Kidney (tissue), 14 donors: ENCODE data around the gene BSG. TPM values are rescaled to one million over a fixed set of nuclear protein-coding genes. Genes with fewer than 3 reads are reported as not detected.

Experiments used
- DNase-seq, 5 donors: peaks; one replicate each; pipeline ENCODE4 v3.0.0-alpha.2; 2013 to 2020
- FAIRE-seq: peaks from 2 replicates; lab custom pipeline; 2012; peaks lifted over from hg19 to GRCh38; lab: Jason Lieb, UNC
- H3K27ac ChIP-seq, 2 donors: one replicate each; pipeline ENCODE4 v1.7.0; 2013; ENCODE audit warnings: low read depth in 2 of 2, low read length in 2 of 2, inconsistent platforms in 1 of 2
- H3K27me3 ChIP-seq: one replicate; pipeline ENCODE4 v1.7.1; 2013; ENCODE audit warnings: low read length, inconsistent platforms; ENCODE audit not compliant: control insufficient read depth, insufficient read depth
- H3K36me3 ChIP-seq, 3 donors: one replicate each; pipeline versions ENCODE4 v1.7.0 to v1.7.1; 2013; ENCODE audit warnings: low read length in 3 of 3, control low read depth in 1 of 3, inconsistent platforms in 1 of 3; ENCODE audit not compliant: insufficient read depth in 3 of 3, control insufficient read depth in 2 of 3
- H3K4me1 ChIP-seq, 3 donors: one replicate each; pipeline versions ENCODE4 v1.7.0 to v1.7.1; 2013; ENCODE audit warnings: low read length in 3 of 3, inconsistent platforms in 1 of 3, low read depth in 1 of 3; ENCODE audit not compliant: control insufficient read depth in 2 of 3, insufficient read depth in 2 of 3
- H3K4me3 ChIP-seq, 3 donors: one replicate each; pipeline versions ENCODE4 v1.7.0 to v1.8.1; 2013; ENCODE audit warnings: low read length in 3 of 3, control low read depth in 1 of 3, inconsistent platforms in 1 of 3
- H3K9ac ChIP-seq, 3 donors: one replicate each; pipeline versions ENCODE4 v1.7.0 to v1.7.1; 2013; ENCODE audit warnings: low read length in 3 of 3, control low read depth in 1 of 3, inconsistent platforms in 1 of 3
- H3K9me3 ChIP-seq, 3 donors: one replicate each; pipeline versions ENCODE4 v1.7.0 to v1.7.1; 2013; ENCODE audit warnings: low read length in 3 of 3, control low read depth in 1 of 3, inconsistent platforms in 1 of 3; ENCODE audit not compliant: control insufficient read depth in 2 of 3, insufficient read depth in 1 of 3
- CTCF ChIP-seq: IDR thresholded peaks from 3 replicates; pipeline ENCODE4 v1.5.1; 2012; ENCODE audit warnings: mild to moderate bottlenecking, moderate library complexity, borderline replicate concordance; ENCODE audit not compliant: insufficient read depth; ENCODE audit errors: extremely low read depth
- intact Hi-C: fragments of 100-400 bp; cut with DNase I; formaldehyde crosslinking; loops from one replicate; pipeline ENCODE4 v1.11.1; 2022
- polyA plus RNA-seq: library from polyadenylated mRNA; stranded (reverse); fragments of 350-450 nt; fragmentation: Illumina TruSeq; extraction: RNeasy Lipid Tissue Mini Kit (QIAGEN cat#74804); gene quantifications from one replicate; pipeline ENCODE4 v1.2.3, GENCODE V29; 2014; ENCODE audit warnings: low read depth, low replicate concordance; ENCODE audit not compliant: insufficient read depth
- total RNA-seq: library from RNA; stranded (reverse); fragmentation: NEBNext Ultra II Directional; extraction: Animal tissue kit (Norgen Biotek cat#: 25700); gene quantifications from one replicate; pipeline ENCODE4 v1.2.1, GENCODE V29; 2021
- donor health status: control.
- donor health status: control.
- donor health status: control.
- donor health status: control.
- donor health status: control.
- donor health status: DM: yes; HTN: yes; CAD: no.
- donor health status: Normal renal cell carcinoma (clear cell type).

The BSG gene
- total and polyA plus RNA-seq, 2 donors from 2014 or later = 554 to 984 TPM

DNA sequence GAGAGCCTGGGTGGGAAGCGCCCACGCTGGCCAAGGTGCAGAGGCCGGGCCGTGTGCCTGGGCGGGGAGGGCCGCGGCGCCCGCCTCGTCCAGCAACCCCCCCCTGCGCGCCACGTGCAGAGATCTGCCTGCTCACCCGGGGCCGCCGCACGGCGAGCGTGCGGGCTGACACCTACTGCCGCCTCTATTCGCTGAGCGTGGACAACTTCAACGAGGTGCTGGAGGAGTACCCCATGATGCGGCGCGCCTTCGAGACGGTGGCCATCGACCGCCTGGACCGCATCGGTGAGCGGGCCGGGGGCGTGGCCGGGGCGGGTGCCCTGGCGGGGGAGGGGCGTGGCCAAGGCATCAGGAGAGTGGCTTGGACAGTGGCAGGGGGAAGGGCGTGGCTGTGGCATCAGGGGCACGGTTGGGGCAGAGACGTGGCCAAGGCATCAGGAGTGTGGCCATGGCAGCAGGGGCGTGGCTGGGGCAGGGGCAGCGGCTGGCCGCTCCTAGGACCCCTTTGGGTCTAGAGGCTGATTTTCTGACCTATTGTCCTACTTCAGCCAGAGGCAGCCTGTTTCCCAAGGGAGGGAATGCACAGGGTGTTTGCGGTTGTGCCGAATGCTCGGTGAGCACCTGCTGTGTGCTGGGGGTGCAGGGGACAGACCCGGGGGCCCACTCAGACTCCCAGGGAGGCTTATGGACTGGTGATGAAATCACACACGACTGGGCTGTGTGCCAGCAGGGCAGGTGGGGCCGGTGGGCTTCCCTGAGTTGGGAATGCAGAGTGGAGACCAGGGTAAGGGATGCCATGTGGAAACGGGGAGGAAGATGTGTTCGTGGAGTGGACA, 41.6 kb downstream of the BSG start:
- FAIRE-seq (no peak), DNase-seq (no peak)
- H3K4me1 ChIP-seq = no peaks in the 10 kb centered on the region
- no peaks in the 10 kb centered on the region for H3K36me3 ChIP-seq
- no peak for TF ChIP-seq CTCF
- no peak overlapping the region for H3K4me3 ChIP-seq
- no peaks in the 10 kb centered on the region for H3K27me3 ChIP-seq
- intact Hi-C loops = no loop called here
- H3K9ac ChIP-seq = no peak overlapping the region
- no peak overlapping the region for H3K27ac ChIP-seq
- no peaks in the 10 kb centered on the region for H3K9me3 ChIP-seq

GRCh38 chr19:615619-616018, 43.2 kb downstream of the BSG start:
- TF ChIP-seq CTCF = no peak
- FAIRE-seq (no peak), DNase-seq (peak in 3 of 5 donors; percentile 49 to 65 (median 59))
- H3K9ac ChIP-seq = no peak overlapping the region
- H3K27me3 ChIP-seq = no peaks in the 10 kb centered on the region
- no peaks in the 10 kb centered on the region for H3K36me3 ChIP-seq
- H3K4me1 ChIP-seq = no peaks in the 10 kb centered on the region
- no peaks in the 10 kb centered on the region for H3K9me3 ChIP-seq
- H3K4me3 ChIP-seq = no peak overlapping the region
- intact Hi-C loops = no loop called here
- H3K27ac ChIP-seq = no peak overlapping the region

DNA sequence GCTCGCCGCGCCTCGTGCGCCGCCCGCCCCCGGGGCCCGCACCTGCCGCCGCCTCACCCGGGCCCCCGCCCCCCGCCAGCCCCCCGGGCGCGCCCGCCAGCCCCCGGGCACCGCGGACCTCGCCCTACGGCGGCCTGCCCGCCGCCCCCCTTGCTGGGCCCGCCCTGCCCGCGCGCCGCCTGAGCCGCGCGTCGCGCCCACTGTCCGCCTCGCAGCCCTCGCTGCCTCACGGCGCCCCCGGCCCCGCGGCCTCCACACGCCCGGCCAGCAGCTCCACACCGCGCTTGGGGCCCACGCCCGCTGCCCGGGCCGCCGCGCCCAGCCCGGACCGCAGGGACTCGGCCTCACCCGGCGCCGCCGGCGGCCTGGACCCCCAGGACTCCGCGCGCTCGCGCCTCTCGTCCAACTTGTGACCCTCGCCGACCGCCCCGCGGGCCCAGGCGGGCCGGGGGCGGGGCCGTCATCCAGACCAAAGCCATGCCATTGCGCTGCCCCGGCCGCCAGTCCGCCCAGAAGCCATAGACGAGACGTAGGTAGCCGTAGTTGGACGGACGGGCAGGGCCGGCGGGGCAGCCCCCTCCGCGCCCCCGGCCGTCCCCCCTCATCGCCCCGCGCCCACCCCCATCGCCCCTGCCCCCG, 43.8 kb downstream of the BSG start:
- no peak overlapping the region for H3K4me3 ChIP-seq
- intact Hi-C loops = no loop called here

More for the DNA sequence above, 43.8 kb downstream of the BSG start:
- Histone ChIP-seq H3K27me3 (no peaks in the 10 kb centered on the region), H3K4me1 (no peaks in the 10 kb centered on the region), H3K9me3 (no peaks in the 10 kb centered on the region), H3K27ac (no peak overlapping the region), H3K36me3 (no peaks in the 10 kb centered on the region), H3K9ac (no peak overlapping the region)
- DNase-seq (peak in 1 of 5 donors; percentile 37), FAIRE-seq (no peak)
- TF ChIP-seq CTCF = no peak
